AG04449 (cell line): ENCODE data around the gene MRPL38.

Source experiments
- CTCF ChIA-PET: fragments of 350-600 bp; formaldehyde crosslinking; extraction: SDS; loops from one replicate; lab custom pipeline; 2021; ENCODE audit warnings: antibody characterized with exemption; lab: Yijun Ruan, JAX
- POLR2A ChIA-PET: fragments of 400-600, 350-600 bp; formaldehyde crosslinking; extraction: SDS; loops from one replicate; lab custom pipeline; 2020; ENCODE audit warnings: antibody characterized with exemption, inconsistent platforms; lab: Yijun Ruan, JAX
- DNase-seq: peaks from one replicate; pipeline ENCODE4 v3.0.0-alpha.2; 2010; ENCODE audit warnings: low read depth, low spot score
- H3K4me3 ChIP-seq: 2 replicates; pipeline ENCODE4 v1.5.1; 2011; ENCODE audit warnings: low read depth, mild to moderate bottlenecking, control low read depth, low read length
- CTCF ChIP-seq: IDR thresholded peaks from one replicate; pipeline ENCODE4 v1.5.1; 2011; ENCODE audit warnings: mild to moderate bottlenecking, moderate library complexity, low read length, control low read depth, inconsistent platforms; ENCODE audit not compliant: insufficient read depth; ENCODE audit errors: missing control alignments

The MRPL38 gene

DNA sequence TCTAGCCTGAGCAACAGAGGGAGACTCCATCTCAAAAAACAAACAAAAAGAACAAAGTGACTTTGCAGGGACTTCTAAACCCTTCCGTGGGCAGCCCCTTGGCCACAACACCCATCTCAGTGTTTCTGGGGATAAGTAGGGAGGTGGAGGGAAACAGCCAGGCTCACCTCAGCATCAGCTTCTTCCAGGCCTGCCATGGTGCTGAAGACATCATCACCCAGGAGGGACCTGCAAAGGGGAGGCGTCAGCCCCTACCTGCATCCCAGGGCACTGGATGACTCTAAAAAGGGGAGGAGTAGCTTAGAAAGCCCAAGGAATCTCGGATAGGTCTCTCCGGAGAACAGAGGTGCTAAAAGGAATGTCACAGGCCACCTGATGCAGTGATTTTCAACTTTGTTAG is 26.4 kb upstream of the MRPL38 start:
- H3K4me3 ChIP-seq = no peak overlapping the region
- ChIA-PET CTCF (no interaction called here), POLR2A (no interaction called here)
- no peak for DNase-seq
- no peak for TF ChIP-seq CTCF

DNA sequence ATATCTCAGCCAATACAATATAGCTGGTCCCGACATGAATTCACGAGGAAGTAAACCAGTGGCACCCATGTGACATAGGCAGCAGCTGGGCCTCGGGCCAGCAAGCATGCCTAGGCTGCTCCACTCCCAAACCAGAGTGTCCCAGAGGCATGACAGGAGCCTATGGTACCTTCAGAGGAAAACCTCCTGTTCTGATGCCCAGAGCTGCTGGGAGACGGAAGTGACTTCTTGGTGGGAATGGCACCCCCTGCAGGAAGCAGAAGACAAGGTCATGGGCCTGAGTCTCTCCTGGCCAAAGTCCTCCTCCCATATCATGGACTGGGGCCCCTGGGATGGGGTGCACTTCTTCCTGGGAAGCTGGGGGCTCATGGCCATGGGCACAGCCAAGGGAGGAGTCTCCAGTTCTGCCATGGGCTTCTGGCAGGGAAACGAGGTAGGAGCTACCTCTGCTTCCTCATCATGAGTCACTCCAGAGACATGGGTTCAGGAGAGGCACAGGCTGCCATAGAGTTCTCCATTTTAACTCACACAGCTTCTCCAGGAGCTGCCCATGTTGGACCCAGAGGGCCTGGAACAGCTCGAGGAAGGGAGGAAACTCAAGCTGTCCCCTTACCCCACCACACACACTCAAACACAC is 22.7 kb upstream of the MRPL38 start:
- CTCF ChIA-PET = interaction anchor here (0.8 to 5.6 kb wide), 9 partner anchors 9 to 70 kb away, joined by 3 to 33 read pairs (median 4); partner anchors contain the start of gene MRPL38

DNA sequence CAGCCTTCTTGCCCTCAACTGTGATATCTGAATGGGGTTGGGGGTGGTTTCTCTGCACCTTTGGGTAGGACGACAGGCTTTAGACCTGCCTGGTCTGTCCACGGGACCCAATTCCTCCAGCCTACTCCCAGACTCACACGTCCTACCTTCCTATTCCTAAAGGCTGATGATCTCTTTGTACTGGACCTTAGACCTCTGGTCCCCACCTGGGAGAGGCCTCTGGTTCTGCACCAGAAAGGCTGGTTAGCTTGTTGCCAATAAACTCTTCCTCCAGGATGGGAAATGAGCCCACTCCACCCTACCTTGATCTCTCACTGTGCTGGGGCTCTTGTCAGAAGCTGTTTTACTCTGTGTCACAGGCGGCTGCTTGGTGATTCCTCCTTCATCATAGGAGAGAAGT is 21.8 kb upstream of the MRPL38 start:
- POLR2A ChIA-PET = no interaction called here
- CTCF ChIA-PET = interaction anchor here (1.1 to 5.6 kb wide), 5 partner anchors 9 to 71 kb away, joined by 4 to 33 read pairs (median 5); partner anchors contain the start of gene MRPL38
- DNase-seq = no peak
- H3K4me3 ChIP-seq = no peak overlapping the region
- no peak for TF ChIP-seq CTCF

More for the DNA sequence above, 22.7 kb upstream of the MRPL38 start:
- POLR2A ChIA-PET = no interaction called here
- no peak overlapping the region for H3K4me3 ChIP-seq
- DNase-seq = no peak
- peak; percentile 20 for TF ChIP-seq CTCF

GRCh38 chr17:75925912-75926311 is 21.2 kb upstream of the MRPL38 start:
- TF ChIP-seq CTCF = no peak
- ChIA-PET CTCF (interaction anchor here (0.9 to 5.6 kb wide), 6 partner anchors 9 to 88 kb away, joined by 3 to 33 read pairs (median 4); partner anchors contain the start of gene MRPL38), POLR2A (interaction anchor here (1.0 kb wide), 1 partner anchor 10 kb away, joined by 3 read pairs; no protein-coding TSS in a partner anchor)
- DNase-seq = no peak
- H3K4me3 ChIP-seq = no peak overlapping the region

- no peak for TF ChIP-seq CTCF
- ChIA-PET POLR2A (interaction anchor here (1.0 kb wide), 1 partner anchor 9 kb away, joined by 3 read pairs; no protein-coding TSS in a partner anchor), CTCF (interaction anchor here (0.9 to 5.6 kb wide), 4 partner anchors 15 to 89 kb away, joined by 3 to 33 read pairs (median 12); partner anchors contain the start of gene MRPL38)
- no peak overlapping the region for H3K4me3 ChIP-seq
- no peak for DNase-seq
Measured at GRCh38 chr17:75925103-75925502, 20.4 kb upstream of the MRPL38 start.

DNA sequence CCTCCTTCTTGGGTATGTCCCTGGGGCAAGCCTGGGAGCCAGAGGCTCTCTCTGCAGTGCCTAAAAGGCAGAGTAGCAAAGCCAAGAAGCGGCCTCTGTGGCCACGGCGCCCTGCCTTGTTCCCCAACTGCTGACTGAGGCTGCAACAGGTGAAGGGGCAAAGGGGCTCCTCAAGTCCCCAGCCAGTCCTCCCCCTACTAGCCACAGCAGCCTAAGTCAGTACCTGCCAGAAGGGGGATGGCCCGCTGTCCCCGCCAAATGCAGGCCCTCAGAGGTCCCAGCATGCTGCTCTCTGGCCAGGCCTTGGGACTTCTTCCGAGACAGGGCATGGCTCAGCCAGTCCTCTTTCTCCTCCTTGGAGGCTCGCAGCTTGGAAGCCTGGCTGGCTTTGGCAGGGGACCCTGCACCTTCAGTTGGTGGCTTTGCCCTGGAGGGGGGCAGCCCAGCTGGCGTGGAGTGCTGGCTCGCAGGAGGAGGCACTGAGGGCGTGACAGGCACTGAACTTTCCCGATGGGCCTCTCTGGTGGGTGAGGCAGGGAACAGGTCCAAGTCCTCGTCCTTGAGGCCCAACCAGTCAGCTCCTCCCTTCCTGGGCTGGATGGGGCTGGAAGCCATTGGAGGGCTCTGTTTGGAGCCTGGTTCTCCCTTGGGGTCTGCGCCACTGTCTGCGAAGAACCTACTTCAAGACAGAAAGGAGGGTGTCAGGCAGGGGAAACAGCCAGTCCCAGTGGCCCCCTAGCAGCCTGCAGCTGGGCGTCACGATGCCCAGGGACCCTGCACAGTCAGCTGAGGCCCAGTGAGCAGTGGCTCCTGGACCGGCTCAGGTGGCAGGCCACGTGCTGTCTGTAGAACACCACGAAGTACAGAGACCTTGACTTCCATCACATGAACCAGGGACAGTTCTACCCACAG is 18.5 kb upstream of the MRPL38 start:
- POLR2A ChIA-PET = no interaction called here
- DNase-seq = no peak

More for the DNA sequence above, 18.5 kb upstream of the MRPL38 start:
- CTCF ChIA-PET = no interaction called here
- no peak for TF ChIP-seq CTCF
- no peak overlapping the region for H3K4me3 ChIP-seq
